GF-D8 (cell line): ENCODE results near the gene ZMYM3.

Source experiments
- DNase-seq: peaks from one replicate; lab custom pipeline; 2025; lab: John Stamatoyannopoulos, UW

The ZMYM3 gene

DNA sequence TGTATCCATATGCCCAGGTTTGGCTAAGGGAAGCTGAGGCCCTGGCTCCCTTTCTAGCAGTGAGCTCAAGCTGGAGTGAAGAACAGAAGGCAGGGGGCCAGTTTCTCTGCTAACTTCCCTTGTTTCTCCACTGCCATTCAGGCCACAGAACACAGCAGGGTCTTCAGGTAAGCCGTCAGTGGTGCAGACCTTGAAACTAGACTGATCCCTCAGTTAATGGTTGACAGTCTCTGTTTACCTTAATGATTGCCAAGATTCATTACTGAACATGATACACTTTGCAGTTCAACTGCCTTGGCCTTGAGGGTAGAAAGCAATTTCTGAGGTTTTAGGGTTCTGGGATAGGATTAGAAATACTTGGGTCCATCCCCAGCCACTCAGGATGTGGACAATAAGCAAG is 39.8 kb downstream of the ZMYM3 start:
- DNase-seq, result no peak

- DNase-seq, result no peak
Observed at GRCh38 chrX:71212536-71212935, 41.4 kb downstream of the ZMYM3 start.

- DNase-seq, result no peak
Observed at GRCh38 chrX:71210816-71211215, 43.1 kb downstream of the ZMYM3 start.

- DNase-seq, result no peak
Observed at GRCh38 chrX:71199252-71200008, 54.5 kb downstream of the ZMYM3 start.

DNA sequence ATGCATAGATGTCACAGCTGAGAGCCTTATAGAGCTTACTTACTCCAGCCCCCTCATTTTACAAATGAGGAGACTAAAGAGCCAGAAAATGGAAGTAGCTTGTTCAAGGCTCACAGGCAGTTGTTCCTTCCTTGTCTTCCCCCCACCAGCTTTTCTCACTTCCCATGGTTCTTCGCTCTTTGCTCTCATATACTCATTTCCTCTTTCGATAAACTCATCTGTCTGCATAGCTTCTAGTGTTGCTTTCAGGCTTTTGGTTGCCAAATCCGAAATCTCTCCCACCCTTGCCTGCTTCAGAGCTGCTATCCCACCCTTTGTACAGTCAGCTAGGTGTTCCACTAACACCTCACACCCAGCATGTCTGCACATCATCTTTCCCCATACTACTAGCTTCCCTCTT is 55.9 kb downstream of the ZMYM3 start:
- peak; percentile 25 for DNase-seq

- no peak for DNase-seq
Observed at GRCh38 chrX:71195964-71196649, 57.8 kb downstream of the ZMYM3 start.

GRCh38 chrX:71191248-71191647 is 62.7 kb downstream of the ZMYM3 start:
- no peak for DNase-seq
